HG02938 (cell line): ENCODE measurements around the gene DAB2IP.

Experiments used
- ATAC-seq: cut with Tn5 transposase; IDR thresholded peaks from one replicate; pipeline ENCODE4 v1.9.1; 2021; ENCODE audit warnings: mild to moderate bottlenecking, moderate library complexity; ENCODE audit not compliant: unreplicated experiment

Gene DAB2IP

DNA sequence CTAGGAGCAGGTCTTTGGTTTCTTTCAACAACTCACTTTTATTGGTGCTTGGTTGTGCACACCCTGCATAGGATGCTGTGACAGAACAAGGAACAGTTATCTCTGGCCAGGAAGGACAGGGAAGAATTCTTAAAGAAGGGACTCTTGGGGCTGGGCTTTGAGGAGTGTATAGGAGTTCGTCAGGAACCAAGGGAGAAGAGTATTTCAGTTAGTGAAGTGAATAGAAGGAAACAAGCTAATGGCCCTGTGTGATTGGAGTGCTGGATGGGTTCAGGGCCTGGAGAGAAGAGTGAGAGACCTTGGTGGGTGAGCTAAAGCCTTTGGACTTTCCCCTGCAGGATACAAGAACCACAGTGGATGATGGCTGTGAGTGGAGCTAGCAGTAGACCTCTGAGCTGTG lies 32.2 kb downstream of the DAB2IP start:
- no peak for ATAC-seq

GRCh38 chr9:121684381-121685145 lies 33.1 kb downstream of the DAB2IP start:
- no peak for ATAC-seq

- no peak for ATAC-seq
Measured at GRCh38 chr9:121685146-121685794, 33.8 kb downstream of the DAB2IP start.

DNA sequence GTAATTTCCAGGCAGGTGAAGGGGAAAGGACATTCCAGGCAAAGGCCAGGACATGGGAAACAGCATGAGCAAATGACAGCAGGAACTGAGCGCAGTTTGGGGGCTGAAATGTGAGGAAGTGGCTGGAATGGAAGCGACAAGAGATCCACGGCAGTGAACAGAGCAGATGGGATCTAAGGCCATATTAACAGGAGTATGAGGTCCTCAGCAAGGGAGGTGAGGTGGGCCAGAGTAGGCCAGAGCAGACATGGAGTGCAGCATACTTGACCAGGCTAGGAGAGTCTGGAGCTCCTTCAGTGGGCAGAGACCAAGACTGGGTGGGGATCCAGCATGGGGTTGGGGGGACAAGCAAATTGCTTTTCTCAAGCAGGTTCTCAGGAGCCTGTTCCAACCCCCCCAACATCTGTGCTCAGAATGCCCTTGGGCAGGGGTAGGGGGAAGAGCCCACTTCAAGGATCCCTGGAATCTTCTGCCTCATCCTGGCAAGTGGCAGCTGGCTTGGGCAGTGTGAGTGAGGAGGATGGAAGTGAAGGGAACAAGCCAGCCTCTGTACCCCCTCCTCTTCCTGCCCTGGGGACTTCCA lies 34.5 kb downstream of the DAB2IP start:
- ATAC-seq = no peak

DNA sequence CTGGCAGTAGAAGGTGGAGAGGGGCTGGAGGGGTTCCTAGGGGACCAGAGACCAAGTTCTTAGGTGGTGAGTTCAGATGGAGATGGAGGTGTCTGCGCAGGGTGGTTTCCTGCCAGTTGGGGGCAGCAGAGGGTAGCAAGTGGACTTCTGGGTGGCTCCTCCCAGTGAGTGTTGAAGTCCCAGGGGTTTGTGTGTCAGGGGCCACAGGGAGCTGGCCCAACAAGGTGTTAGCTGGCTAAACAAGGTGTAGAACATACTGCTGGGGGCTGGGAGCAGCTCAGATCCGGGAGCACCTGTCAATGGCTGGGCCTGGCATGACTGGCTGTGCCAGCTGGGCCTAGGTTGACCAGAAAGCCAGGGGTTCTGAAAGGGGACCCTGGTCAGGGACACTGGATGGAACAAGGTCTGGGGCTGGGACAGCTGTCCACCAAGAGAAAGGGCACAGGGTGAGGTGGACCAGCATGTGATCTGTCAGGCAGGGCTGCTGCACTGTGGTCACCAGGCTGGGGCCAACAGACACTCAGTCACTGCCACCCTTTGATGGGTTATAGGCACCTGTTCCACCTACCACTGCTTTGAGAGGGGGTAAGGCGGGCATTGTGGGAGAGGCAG lies 35.6 kb downstream of the DAB2IP start:
- peak; percentile 63 for ATAC-seq

- ATAC-seq = no peak
Measured at GRCh38 chr9:121688146-121688680, 36.8 kb downstream of the DAB2IP start.

DNA sequence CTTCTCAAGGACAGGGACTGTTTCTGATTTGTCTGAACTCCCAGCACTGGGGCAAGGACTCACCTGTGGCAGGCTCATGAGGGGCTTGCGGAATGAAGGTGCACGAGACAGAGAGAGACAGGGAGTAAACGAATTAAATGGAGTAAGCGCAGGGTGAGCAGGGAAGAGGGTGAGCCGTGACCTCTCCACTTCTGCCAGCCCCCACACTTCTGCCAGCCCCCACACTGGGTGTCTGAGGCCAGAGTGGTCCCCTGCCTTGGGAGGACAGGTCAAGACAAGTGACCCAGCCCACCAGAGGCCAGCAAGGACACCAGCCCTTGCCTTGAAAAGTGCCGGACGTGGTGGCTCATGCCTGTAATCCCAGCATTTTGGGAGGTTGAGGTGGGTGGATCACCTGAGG lies 37.2 kb downstream of the DAB2IP start:
- ATAC-seq = no peak

DNA sequence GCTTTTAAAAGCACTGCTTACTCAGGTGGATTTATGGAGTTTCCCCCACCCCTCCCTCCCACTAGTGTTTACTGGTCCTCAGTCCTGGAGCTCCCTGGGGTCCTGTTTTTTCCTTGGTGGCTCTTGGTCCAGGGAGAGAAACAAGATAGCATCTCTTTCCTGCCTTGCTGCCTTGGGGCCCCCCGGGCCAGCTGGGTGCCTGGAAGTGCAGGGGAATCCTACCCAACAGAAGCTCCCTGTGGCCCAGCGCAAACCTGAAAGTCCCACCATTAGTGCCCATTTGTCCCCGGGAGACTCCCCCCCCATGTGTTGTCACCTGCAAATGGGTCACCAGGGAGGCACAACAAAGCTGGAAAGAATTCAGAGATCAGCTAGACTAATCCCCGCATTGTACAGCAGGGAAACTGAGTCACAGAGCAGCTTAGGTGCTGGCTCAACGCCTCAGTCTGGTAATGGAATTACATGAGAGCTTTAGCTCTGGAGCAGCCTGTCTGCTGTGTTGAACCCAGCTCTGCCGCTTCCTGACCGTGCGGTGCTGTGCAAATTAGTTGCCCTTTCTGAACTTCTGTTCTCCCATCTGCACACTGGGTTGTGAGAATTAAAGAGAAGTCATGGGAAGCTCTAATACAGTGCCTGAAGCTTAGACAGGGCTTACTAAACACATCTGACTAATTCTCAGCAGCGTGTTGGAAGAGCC lies 38.2 kb downstream of the DAB2IP start:
- ATAC-seq = no peak

DNA sequence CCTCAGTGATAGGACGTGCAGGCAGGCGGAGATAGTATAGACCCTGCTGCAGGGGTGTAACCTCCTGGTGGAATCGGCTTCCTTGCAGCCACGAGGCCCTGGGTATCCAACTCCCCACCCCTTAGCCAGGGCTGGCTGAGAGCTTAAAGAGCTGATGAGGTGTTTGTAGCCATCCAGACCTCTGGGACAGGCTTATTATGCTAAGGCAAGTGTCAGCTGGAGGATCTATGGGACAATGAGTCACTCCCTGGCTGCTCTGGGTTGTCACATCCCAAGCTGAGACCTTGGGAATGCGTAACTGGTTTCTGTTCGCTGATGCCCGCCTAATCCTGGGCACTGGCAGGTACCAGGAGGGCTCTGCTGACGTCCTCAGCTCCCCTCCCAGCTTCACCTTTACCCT lies 38.9 kb downstream of the DAB2IP start:
- no peak for ATAC-seq

- ATAC-seq = no peak
Measured at GRCh38 chr9:121690766-121691165, 39.3 kb downstream of the DAB2IP start.

DNA sequence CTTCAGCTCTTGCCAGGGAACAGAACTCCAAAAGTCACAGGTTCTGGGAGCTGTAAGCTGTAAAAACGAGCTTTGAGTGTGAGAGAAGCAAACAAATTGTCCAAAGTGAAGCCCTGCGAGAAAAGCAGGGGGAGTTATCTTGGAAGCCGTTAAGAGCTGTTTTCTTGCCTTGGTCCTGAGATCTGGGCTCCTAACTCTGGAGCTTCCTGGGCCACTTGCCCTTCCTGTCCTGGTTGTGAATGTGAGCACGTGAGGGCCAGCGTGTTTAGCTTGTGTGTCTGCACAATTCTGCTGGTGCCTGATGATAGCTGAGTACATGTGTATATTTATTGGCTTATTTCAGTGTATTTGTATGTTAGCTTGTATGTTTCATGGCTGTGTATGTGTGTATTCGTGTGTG lies 40.5 kb downstream of the DAB2IP start:
- ATAC-seq = no peak

GRCh38 chr9:121692606-121693387 lies 41.4 kb downstream of the DAB2IP start:
- ATAC-seq = no peak

- ATAC-seq = no peak
Measured at GRCh38 chr9:121693388-121693670, 41.9 kb downstream of the DAB2IP start.

GRCh38 chr9:121694001-121694400 lies 42.6 kb downstream of the DAB2IP start:
- no peak for ATAC-seq

GRCh38 chr9:121694600-121694999 lies 43.2 kb downstream of the DAB2IP start:
- ATAC-seq = no peak

GRCh38 chr9:121696930-121697329 lies 45.5 kb downstream of the DAB2IP start:
- ATAC-seq = no peak

GRCh38 chr9:121698627-121699570 lies 47.5 kb downstream of the DAB2IP start:
- peak; percentile 62 for ATAC-seq

- ATAC-seq = peak; percentile 8
Measured at GRCh38 chr9:121699571-121700164, 48.2 kb downstream of the DAB2IP start.
